Urinary bladder (tissue), 4 donors: ENCODE data around the gene DDTL. TPM values are rescaled to one million over a fixed set of nuclear protein-coding genes. Genes with fewer than 3 reads are reported as not detected.
"Not testable (repeated sequence)": the region's sequence is repeated elsewhere in the genome, so short reads cannot be mapped to it uniquely, and the experiment has no call there.

ENCODE experiments used
- DNase-seq: peaks from one replicate; pipeline ENCODE4 v3.0.0-alpha.2; 2015; ENCODE audit errors: extremely low spot score
- H3K27ac ChIP-seq: one replicate; pipeline ENCODE4 v1.5.1; 2013; ENCODE audit warnings: low read depth, mild to moderate bottlenecking, moderate library complexity
- H3K36me3 ChIP-seq: one replicate; pipeline ENCODE4 v1.6.1; 2013; ENCODE audit warnings: mild to moderate bottlenecking, moderate library complexity; ENCODE audit not compliant: insufficient read depth
- H3K4me1 ChIP-seq: one replicate; pipeline ENCODE4 v1.6.1; 2013; ENCODE audit warnings: mild to moderate bottlenecking, moderate library complexity; ENCODE audit not compliant: insufficient read depth
- H3K4me3 ChIP-seq: one replicate; pipeline ENCODE4 v1.5.1; 2013; ENCODE audit warnings: low read depth, low read length
- WGBS: extraction: QIAGEN DNeasy Blood & Tissue Kit; methylation state at CpG from one replicate; pipeline ENCODE4 v1.1.7; 2013; 5-methylcytosine and 5-hydroxymethylcytosine counted together
- polyA plus RNA-seq: library from polyadenylated mRNA; stranded (reverse); fragments of 200-250 nt; gene quantifications from one replicate; pipeline ENCODE4 v1.2.3, GENCODE V29; 2013
- total RNA-seq: library from RNA; depleted of rRNA; stranded (reverse); fragments of >200 nt; gene quantifications from one replicate; pipeline ENCODE4 v1.2.3, GENCODE V29; 2014
- donor health status: healthy with polysubstance abuse.
- donor health status: healthy.

Gene DDTL
- total and polyA plus RNA-seq, 2 donors: 3.0 to 6.3 TPM

- DNase-seq, H3K4me1 ChIP-seq, H3K4me3 ChIP-seq, H3K36me3 ChIP-seq, H3K27ac ChIP-seq: not testable (repeated sequence)
- no CpG with 5 or more reads among the region's 41 CpGs for WGBS
Measured at GRCh38 chr22:23979557-23980240, 13.0 kb downstream of the DDTL start, which contains the start of gene GSTT2. Gene GSTT2 (plus strand): TSS chr22:23980134.

- H3K4me3 ChIP-seq, H3K27ac ChIP-seq, DNase-seq, H3K4me1 ChIP-seq, H3K36me3 ChIP-seq: not testable (repeated sequence)
- WGBS: 33% methylated on average over 6 of the region's 7 CpGs
Measured at GRCh38 chr22:23980567-23980966, 13.9 kb downstream of the DDTL start.

GRCh38 chr22:23984430-23984829, 17.7 kb downstream of the DDTL start:
- no peak overlapping the region for H3K4me3 ChIP-seq
- no peaks in the 10 kb centered on the region for H3K36me3 ChIP-seq
- no peak for DNase-seq
- 41% methylated on average over 6 of the region's 6 CpGs for WGBS
- no peaks in the 10 kb centered on the region for H3K4me1 ChIP-seq
- H3K27ac ChIP-seq: no peak overlapping the region

- H3K27ac ChIP-seq, H3K36me3 ChIP-seq, H3K4me1 ChIP-seq, H3K4me3 ChIP-seq, DNase-seq: not testable (repeated sequence)
- 83% methylated on average over 8 of the region's 8 CpGs for WGBS
Measured at GRCh38 chr22:23986089-23986488, 19.4 kb downstream of the DDTL start.

- not testable (repeated sequence) for H3K27ac ChIP-seq, H3K4me1 ChIP-seq, H3K4me3 ChIP-seq, DNase-seq, H3K36me3 ChIP-seq
- 77% methylated on average over 4 of the region's 4 CpGs for WGBS
Measured at GRCh38 chr22:23986538-23987178, 20.0 kb downstream of the DDTL start.

GRCh38 chr22:23989583-23990244, 23.0 kb downstream of the DDTL start:
- not testable (repeated sequence) for H3K27ac ChIP-seq, H3K36me3 ChIP-seq, H3K4me3 ChIP-seq, DNase-seq, H3K4me1 ChIP-seq
- 86% methylated on average over 2 of the region's 3 CpGs for WGBS

- not testable (repeated sequence) for H3K27ac ChIP-seq, H3K4me3 ChIP-seq, H3K4me1 ChIP-seq, H3K36me3 ChIP-seq, DNase-seq
- WGBS: 73% methylated on average over 2 of the region's 2 CpGs
Measured at GRCh38 chr22:23993080-23993479, 26.4 kb downstream of the DDTL start.

GRCh38 chr22:23993581-23994177, 27.0 kb downstream of the DDTL start:
- not testable (repeated sequence) for H3K36me3 ChIP-seq, H3K4me3 ChIP-seq, DNase-seq, H3K4me1 ChIP-seq, H3K27ac ChIP-seq
- 79% methylated on average over 4 of the region's 4 CpGs for WGBS

- Histone ChIP-seq H3K27ac (no peak overlapping the region), H3K4me1 (no peaks in the 10 kb centered on the region), H3K4me3 (no peak overlapping the region), H3K36me3 (no peaks in the 10 kb centered on the region)
- WGBS: 92% methylated on average over 3 of the region's 3 CpGs
- DNase-seq: no peak
Measured at GRCh38 chr22:23997092-23997491, 30.4 kb downstream of the DDTL start.

GRCh38 chr22:23999779-24000178, 33.1 kb downstream of the DDTL start:
- 76% methylated on average over 7 of the region's 7 CpGs for WGBS
- not testable (repeated sequence) for H3K4me1 ChIP-seq, H3K4me3 ChIP-seq, H3K36me3 ChIP-seq, H3K27ac ChIP-seq, DNase-seq

GRCh38 chr22:24001314-24001713, 34.6 kb downstream of the DDTL start:
- no peak overlapping the region for H3K27ac ChIP-seq
- no peak overlapping the region for H3K4me3 ChIP-seq
- WGBS: 80% methylated on average over 9 of the region's 9 CpGs
- DNase-seq: no peak
- no peaks in the 10 kb centered on the region for H3K4me1 ChIP-seq
- H3K36me3 ChIP-seq: no peaks in the 10 kb centered on the region

- Histone ChIP-seq H3K4me3 (no peak overlapping the region), H3K27ac (no peak overlapping the region), H3K36me3 (no peaks in the 10 kb centered on the region), H3K4me1 (no peaks in the 10 kb centered on the region)
- no peak for DNase-seq
- 87% methylated on average over 10 of the region's 10 CpGs for WGBS
Measured at GRCh38 chr22:24002272-24002671, 35.6 kb downstream of the DDTL start.

GRCh38 chr22:24002851-24003250, 36.2 kb downstream of the DDTL start:
- H3K36me3 ChIP-seq: no peaks in the 10 kb centered on the region
- no peak overlapping the region for H3K27ac ChIP-seq
- DNase-seq: no peak
- no peak overlapping the region for H3K4me3 ChIP-seq
- WGBS: 68% methylated on average over 5 of the region's 5 CpGs
- H3K4me1 ChIP-seq: no peaks in the 10 kb centered on the region

GRCh38 chr22:24003887-24004286, 37.2 kb downstream of the DDTL start:
- WGBS: 83% methylated on average over 9 of the region's 9 CpGs
- Histone ChIP-seq H3K27ac (no peak overlapping the region), H3K4me1 (no peaks in the 10 kb centered on the region), H3K4me3 (no peak overlapping the region), H3K36me3 (no peaks in the 10 kb centered on the region)
- DNase-seq: no peak
